HG03039 (cell line): ENCODE data around the gene STOM.
A peak's percentile ranks its signal among the peaks of the same experiment; 100 is the strongest.

Experiments
- ATAC-seq: cut with Tn5 transposase; IDR thresholded peaks from one replicate; pipeline ENCODE4 v1.9.1; 2021; ENCODE audit warnings: mild to moderate bottlenecking, moderate library complexity; ENCODE audit not compliant: unreplicated experiment

STOM gene

GRCh38 chr9:121372239-121373010 is 2.4 kb upstream of the STOM start:
- no peak for ATAC-seq

DNA sequence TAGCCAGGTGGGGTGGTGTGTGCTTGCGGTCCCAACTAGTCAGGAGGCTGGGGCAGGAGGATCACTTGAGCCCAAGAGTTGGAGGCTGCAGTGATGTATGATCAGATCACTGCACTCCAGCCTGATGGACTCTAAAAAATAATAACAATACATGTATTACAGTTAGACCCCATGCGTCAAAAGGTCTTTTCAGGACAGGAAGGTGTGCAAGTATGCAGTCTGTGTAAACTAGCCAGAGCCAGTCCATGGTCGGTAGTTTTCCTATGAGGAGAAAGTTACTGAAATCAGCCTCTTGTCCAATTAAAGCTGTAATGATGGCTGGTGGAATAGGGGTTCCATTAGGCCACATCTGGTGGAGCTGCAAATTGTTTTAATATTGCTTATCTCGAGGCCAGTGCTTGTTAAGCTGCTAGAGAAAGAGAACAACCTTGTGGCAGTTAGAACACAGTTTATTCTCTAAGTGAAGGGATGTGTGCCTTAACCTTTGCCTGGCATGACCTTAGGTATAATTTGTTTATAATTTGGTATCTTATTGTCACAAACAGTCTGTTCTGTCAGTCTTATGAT is 1.5 kb upstream of the STOM start:
- ATAC-seq: no peak

DNA sequence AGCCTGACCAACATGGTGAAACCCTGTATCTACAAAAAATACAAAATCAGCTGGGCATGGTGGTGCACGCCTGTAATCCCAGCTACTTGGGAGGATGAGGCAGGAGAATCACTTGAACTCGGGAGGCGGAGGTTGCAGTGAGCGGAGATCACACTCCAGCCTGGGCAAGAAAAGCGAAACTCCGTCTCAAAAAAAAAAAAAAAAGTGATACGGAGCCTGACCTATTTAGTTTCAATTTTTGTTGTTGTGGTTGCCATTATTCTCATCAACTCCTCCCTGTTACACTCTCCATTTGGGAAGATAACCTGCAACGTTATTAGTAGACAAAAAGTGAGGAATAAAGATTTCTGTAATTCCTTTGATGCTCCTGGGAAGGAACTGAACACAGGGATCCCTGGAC is 1.3 kb downstream of the STOM start:
- no peak for ATAC-seq

DNA sequence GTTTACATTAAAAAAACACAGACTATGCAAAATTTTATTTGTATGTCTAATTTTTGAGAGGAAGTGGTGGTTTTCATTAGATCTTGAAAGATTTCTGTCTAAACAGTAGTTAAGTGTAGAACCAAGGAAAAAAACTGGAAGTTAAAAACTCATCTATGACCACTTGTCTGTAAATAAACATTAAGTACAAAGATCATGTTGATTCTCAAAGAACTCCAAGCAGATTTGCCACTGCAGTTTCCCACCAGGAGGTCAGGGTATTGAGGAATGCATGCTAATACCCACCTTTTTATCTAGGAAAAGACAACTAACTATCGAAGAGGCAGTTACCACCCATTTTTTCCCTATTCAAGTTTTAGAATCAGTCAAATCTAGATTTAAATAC is 1.9 kb downstream of the STOM start:
- ATAC-seq: no peak

GRCh38 chr9:121367306-121368137 is 2.5 kb downstream of the STOM start:
- ATAC-seq: no peak

DNA sequence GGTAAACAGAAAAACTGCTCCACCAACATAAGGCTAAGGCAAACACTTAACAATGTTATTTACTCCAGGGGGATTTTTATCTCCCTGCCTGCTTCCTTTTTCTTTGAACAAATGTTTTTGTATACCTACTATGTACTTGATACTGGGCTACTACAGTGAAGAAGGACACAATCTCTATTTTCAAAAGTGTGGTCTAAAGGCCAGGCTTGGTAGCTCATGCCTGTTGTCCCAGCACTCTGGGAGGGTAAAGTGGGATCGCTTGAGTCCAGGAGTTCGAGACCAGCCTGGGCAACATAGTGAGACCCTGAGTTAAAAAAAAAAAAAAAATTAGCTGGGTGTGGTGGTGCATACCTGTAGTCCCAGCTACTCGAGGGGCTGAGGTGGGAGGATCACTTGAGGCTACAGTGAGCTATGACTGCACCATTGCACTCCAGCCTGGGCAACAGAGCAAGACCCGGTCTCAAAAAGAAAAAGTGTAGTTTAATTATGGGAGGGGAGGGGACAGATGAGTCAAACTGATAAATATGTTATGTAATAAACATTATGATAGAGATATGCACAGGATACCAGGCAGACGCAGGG is 3.3 kb downstream of the STOM start:
- ATAC-seq: no peak

- ATAC-seq: no peak
These were observed 4.5 kb downstream of the STOM start for GRCh38 chr9:121365564-121365963.

GRCh38 chr9:121364886-121365285 is 5.2 kb downstream of the STOM start:
- no peak for ATAC-seq

DNA sequence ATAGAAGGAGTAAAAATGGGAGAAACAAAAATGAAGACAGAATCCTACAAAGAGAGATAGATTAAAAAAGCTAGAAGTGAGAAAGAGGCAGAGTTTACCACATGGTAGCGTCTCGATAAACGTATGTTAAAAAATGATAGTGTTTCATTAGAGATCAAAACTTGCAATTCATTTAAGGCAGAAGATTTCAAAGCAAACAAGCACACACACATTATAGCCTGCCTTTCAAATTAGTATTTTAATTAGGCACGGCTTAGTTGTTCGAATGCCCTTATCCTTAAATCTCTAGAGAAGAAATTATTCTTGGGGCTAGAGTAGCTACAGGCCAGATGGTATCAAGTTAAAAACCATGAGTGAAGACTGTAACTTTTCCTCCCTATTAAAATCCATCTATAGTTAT is 6.0 kb downstream of the STOM start:
- ATAC-seq: no peak

DNA sequence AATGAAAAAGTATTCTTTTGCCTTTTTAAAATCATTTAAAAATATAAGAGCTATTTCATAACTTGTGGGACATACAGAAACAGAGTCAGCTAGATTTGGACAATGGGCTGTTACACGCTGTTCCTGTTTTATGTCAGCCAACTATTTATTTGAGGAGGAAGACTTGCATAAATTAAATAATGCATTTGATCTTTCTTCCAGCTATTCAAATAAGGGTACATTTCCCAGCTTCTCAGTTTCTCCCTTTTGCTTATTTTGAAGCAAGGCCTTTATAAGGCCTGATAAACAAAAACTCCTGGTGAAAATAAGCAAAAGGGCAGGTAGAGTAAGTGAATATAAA is 6.5 kb downstream of the STOM start:
- no peak for ATAC-seq

DNA sequence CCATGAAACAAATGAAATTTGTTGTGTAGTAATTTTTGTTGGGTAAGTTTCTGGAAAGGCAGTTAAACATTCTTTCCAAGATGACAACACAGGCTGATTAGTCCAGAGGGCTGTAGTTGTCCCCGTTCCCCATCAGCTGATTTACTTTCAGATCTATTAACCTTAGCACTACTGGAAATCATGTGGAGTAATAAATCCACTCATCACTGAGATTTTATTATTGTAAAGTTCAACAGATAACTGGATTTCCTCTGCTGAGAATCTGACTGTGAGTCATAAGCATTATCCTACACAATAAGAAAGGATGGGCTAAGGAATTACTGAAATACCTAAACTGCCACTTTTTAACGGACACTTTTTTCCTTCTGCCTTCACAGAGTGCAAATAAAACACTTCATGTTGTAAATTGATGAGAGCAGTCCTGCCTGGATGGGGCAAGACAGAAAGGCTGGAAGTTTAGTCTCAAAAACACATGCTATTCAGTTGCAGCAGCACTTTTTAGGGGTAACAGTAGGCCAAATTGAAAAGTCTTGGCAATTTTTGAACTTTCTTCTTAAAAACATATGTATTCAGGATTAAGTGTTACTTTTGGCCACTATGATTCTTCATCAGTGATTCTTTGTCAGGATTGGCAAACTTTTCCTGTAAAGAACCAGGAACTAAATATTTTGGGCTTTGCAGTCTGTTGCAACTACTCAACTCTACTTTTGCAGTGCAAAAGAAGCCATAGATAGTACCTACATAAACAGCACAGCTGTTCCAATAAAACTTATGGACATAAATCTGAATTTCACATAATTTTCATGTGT is 7.0 kb downstream of the STOM start:
- ATAC-seq: no peak

DNA sequence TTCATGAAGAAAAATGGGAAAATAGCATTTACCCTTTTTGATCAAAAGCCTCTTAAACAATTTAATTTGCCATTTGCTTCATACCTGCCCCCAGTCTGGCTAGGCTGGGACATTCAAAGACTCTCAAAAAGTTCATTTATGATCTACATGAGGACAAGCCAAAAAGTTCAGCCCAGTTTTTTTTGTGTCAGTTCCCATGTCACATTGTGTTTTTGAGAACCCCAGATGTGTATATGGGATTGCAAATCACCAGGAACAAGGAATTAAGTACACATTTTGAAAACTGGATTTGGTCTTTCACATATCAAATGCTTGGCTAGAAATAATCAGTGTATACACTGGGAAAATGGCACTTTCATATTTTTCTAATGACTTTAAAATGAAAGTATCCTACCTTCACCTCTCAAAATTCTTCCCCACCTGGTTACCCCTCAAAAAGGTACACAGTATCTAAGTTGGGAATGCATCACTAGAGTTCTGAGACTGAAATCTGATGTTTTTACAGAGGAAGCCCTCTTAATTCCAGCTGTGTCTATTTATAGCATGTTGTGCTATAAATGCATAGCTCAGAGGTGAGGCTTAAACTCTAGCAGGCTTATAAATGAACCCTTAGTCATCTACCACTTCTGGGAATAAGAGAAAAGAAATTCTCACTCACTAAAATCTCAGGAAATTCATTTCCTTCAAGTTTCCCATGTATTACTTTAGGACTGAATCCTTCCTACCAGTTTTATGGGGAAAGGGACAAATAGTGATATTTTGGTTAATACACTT is 9.3 kb downstream of the STOM start:
- ATAC-seq: no peak

GRCh38 chr9:121359351-121360294 is 10.4 kb downstream of the STOM start:
- ATAC-seq: no peak

GRCh38 chr9:121358751-121359150 is 11.3 kb downstream of the STOM start:
- peak; percentile 68 for ATAC-seq

DNA sequence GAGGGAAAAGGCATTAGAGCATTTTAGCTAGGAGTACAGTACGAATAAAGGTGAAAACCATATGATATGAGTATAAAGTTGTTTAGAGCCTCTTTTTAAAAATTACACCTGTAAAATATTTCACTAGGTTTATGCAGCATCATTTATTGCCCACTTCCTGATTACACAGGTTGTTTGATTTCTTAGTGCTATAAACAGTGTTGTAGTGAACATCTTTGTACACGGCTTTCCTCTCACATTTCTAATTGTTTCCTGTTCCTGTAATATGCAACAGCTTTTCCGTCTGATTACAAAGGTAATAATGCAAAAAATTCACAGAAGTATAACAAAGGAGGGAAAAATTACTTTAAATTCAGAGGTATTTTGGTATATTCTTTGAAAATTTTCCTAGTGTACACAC is 13.0 kb downstream of the STOM start:
- no peak for ATAC-seq

DNA sequence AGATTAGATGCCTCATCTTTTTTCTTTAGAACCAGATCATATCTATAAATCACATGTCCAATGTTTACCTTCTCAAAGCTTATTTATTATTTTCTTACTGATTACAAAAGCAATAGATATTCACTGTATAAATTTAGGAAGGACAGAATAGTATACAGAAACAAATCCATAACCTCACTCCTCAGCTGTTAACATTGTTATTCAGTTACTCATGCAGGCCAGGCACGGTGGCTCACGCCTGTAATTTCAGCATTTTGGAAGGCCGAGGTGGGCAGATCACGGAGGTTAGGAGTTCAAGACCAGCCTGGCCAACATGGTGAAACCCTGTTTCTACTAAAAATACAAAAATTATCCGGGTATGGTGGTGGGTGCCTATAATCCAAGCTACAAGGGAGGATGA is 15.3 kb downstream of the STOM start:
- ATAC-seq: no peak

DNA sequence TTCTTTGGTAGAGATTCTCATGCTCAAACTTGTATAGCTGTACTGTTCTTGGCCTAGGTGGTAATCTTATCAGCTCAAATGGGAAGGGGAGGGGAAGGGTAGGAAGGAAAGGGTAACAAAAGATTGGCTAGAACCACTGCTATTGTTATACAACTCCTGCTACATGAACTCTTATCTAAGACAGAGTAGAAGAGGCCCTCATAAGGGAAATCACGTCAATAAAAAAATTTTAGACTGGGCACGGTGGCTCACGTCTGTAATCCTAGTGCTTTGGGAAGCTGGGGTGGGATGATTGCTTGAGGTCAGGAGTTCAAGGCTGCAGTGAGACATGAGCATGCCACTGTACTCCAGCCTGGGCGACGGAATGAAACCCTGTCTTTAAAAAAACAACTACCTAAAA is 15.9 kb downstream of the STOM start:
- no peak for ATAC-seq

DNA sequence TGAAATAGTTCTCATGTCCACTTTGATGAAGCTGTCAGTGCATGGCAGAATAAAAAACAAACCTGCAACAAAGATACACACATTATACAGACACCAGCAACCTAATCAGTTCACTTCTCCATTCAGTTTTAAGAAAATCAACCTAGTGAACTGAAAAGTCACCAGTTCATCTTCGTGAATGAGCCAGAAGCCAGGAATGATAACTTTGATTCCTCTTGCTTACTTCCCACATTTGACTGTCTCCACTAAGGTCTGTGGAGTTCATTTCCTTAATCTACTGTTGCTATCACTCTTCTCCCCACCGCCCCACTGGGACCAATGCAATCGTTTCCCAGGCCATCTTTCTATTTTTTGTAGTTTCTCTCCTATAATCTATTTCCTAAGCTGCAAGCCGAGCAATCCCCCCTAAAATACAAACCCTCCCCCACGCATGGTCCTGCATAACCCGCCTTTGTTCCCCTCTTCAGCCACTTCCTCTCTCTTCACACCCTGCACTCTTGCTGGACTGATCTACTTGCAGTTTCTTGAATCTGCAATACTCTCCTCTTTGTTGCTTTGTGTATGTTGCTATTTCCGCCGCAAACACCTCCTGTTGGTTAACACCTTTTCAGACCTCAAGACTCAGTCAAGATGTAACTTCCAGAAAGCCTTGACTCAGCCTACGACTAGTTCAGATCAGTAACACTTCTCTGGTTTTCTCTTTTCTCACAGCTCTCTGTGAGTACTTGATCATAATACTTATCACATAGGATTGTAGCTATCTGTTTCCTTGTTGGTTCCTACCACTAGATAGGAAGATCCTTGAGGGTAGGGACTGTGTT is 16.6 kb downstream of the STOM start:
- no peak for ATAC-seq
